Measurements from ENCODE around the gene GXYLT2.

GRCh38 chr3:72957297-72957696 is 69.5 kb downstream of the GXYLT2 start:
- TF ChIP-seq CTCF (conservative IDR thresholded peaks at IDR 0.05; ENCODE audit: low read depth in 2 of 2) (no peak), POLR2AphosphoS5 (IDR thresholded peaks at IDR 0.05; ENCODE audit: low read depth) (no peak), NANOG (IDR thresholded peaks at IDR 0.05; ENCODE audit: borderline replicate concordance) (no peak), EZH2 (IDR thresholded peaks at IDR 0.05; ENCODE audit: low read depth, unreplicated experiment) (no peak), JUNB (IDR thresholded peaks at IDR 0.05; ENCODE audit: unreplicated experiment) (no peak), EZH2phosphoT487 (IDR thresholded peaks at IDR 0.05; ENCODE audit: unreplicated experiment) (no peak), CREB1 (CRISPR knock-in tag; IDR thresholded peaks at IDR 0.05; ENCODE audit: low read depth) (no peak)

All from GM23338 (cell line).